C1 segment of cervical spinal cord (tissue), 14 donors: ENCODE results near the gene GLI1.

Source experiments
- DNase-seq, 14 donors: peaks; one replicate each; lab custom pipeline; 2025; lab: John Stamatoyannopoulos, UW

Gene GLI1

GRCh38 chr12:57518176-57518919, 58.8 kb downstream of the GLI1 start:
- DNase-seq: peak in 1 of 14 donors; percentile 31

GRCh38 chr12:57518920-57519795, 59.6 kb downstream of the GLI1 start:
- DNase-seq: no peak

DNA sequence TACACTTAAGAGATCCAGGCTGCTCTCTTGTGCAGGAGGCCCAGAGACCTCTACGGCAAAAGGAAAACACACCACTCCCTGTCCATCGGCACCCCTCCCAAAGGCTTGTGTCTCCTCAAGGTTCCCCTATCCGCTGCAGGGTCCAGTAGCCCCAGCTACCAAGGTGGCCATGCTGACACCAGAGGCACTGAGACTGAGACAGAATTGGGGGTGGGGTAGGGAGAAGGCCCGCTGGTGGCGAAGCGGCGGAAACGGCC, 60.1 kb downstream of the GLI1 start:
- peak in 2 of 14 donors; percentile 72 to 77 for DNase-seq

DNA sequence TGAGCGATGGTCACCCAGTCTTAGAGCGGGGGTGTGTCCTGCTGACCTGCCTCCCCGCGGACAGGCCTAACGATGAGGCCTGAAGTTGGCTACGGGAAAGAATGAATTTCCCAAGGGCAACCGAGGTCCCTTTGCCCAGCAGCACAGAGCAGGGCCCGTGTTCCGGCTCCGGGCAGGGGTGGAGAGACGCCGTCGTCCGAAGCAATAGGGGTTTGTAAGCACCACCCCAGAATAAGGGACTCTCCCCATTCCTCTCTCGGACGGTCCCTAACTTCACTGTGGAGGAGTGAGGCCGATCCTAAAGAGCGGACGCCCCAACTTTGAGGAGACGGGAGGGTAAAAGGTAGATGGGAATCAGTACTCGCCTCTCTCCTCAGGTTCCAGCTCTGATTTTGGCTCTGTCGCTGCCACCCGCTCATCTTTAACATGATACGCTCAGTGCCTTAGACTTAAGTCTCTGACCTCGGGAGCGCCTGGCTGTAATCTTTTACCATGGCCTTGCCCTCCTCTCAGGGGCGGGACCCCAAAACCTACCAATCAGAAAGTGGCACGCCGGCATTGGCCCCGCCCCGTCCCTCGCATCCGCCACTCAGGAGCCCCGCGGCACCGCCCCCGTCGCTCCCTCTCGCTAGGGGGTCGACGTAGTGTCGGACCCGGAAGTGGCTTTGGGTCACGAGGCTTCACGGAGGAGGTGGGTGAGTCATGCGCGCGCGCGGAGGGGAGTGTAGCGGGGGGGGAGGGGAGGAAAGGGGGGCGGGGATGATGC, 60.7 kb downstream of the GLI1 start, which contains the start of gene DDIT3:
Gene DDIT3 (minus strand): TSS at position 462 of the 766 bp plus-strand sequence. CDS start 3,108 bp downstream, outside the sequence.
- DNase-seq: peak; percentile 94 to 100 (median 98)

- DNase-seq: peak in 11 of 14 donors; percentile 42 to 77 (median 61)
These were observed 62.0 kb downstream of the GLI1 start for GRCh38 chr12:57521525-57522010.
